Neural progenitor cell (in vitro differentiated cells): ENCODE measurements around the gene DYNLT4. TPM values are rescaled to one million over a fixed set of nuclear protein-coding genes. Genes with fewer than 3 reads are reported as not detected.

Experiments used
- DNase-seq: peaks from one replicate; pipeline ENCODE4 v3.0.0-alpha.2; 2016; ENCODE audit warnings: low spot score
- H2AFZ ChIP-seq: fragments of 200-600 bp; sonication (generic); replicated peaks from 2 replicates; pipeline ENCODE4 v1.6.1; 2016; ENCODE audit warnings: antibody characterized with exemption
- H3F3A ChIP-seq: fragments of 200-600 bp; sonication (generic); 2 replicates; pipeline ENCODE4 v1.6.1; 2016; ENCODE audit warnings: antibody characterized with exemption, low read depth
- H3K27ac ChIP-seq: fragments of 200-600 bp; sonication (generic); 2 replicates; pipeline ENCODE4 v1.5.1; 2016; ENCODE audit warnings: mild to moderate bottlenecking
- H3K27me3 ChIP-seq: fragments of 200-600 bp; sonication (generic); 2 replicates; pipeline ENCODE4 v1.6.1; 2016; ENCODE audit warnings: mild to moderate bottlenecking, moderate library complexity
- H3K36me3 ChIP-seq: fragments of 200-600 bp; sonication (generic); 2 replicates; pipeline ENCODE4 v1.5.1; 2016
- H3K4me1 ChIP-seq: fragments of 200-600 bp; sonication (generic); 2 replicates; pipeline ENCODE4 v1.6.1; 2016; ENCODE audit warnings: mixed run types
- H3K4me2 ChIP-seq: fragments of 200-600 bp; sonication (generic); 2 replicates; pipeline ENCODE4 v1.6.1; 2016
- H3K4me3 ChIP-seq: fragments of 200-600 bp; sonication (generic); 2 replicates; pipeline ENCODE4 v1.5.1; 2016
- H3K79me2 ChIP-seq: fragments of 200-600 bp; sonication (generic); 2 replicates; pipeline ENCODE4 v1.6.1; 2016; ENCODE audit warnings: low read depth
- H3K9ac ChIP-seq: fragments of 200-600 bp; sonication (generic); 2 replicates; pipeline ENCODE4 v1.6.1; 2016
- H3K9me3 ChIP-seq: fragments of 200-600 bp; sonication (generic); 2 replicates; pipeline ENCODE4 v1.5.1; 2016; ENCODE audit warnings: low read depth
- H4K20me1 ChIP-seq: fragments of 200-600 bp; sonication (generic); 2 replicates; pipeline ENCODE4 v1.6.1; 2016; ENCODE audit warnings: low read depth
- H3K27ac Mint-ChIP-seq: 3 replicates; pipeline ENCODE4 v1.8.0; 2021; ENCODE audit warnings: mixed read lengths
- H3K27me3 Mint-ChIP-seq: 2 replicates; pipeline ENCODE4 v1.8.0; 2022; ENCODE audit warnings: low read depth, mild to moderate bottlenecking, inconsistent platforms, moderate library complexity, mixed read lengths; ENCODE audit not compliant: insufficient read depth
- H3K36me3 Mint-ChIP-seq: 3 replicates; pipeline ENCODE4 v1.8.0; 2021; ENCODE audit warnings: mixed read lengths
- H3K4me1 Mint-ChIP-seq: 3 replicates; pipeline ENCODE4 v1.8.0; 2021; ENCODE audit warnings: mixed read lengths
- H3K4me3 Mint-ChIP-seq: 3 replicates; pipeline ENCODE4 v1.8.0; 2021; ENCODE audit warnings: mild to moderate bottlenecking, moderate library complexity, mixed read lengths
- H3K9me3 Mint-ChIP-seq: 3 replicates; pipeline ENCODE4 v1.8.0; 2020; ENCODE audit warnings: mixed read lengths
- EZH2 ChIP-seq: fragments of 200-600 bp; sonication (generic); IDR thresholded peaks from 2 replicates; pipeline ENCODE4 v1.6.1; 2017; ENCODE audit warnings: antibody characterized with exemption, mild to moderate bottlenecking, moderate library complexity
- EZH2phosphoT487 ChIP-seq: fragments of 200-600 bp; sonication (generic); IDR thresholded peaks from 2 replicates; pipeline ENCODE4 v1.6.1; 2017; ENCODE audit warnings: antibody characterized with exemption
- total RNA-seq: library from RNA; depleted of rRNA; stranded (reverse); fragments of >200 nt; gene quantifications from 2 replicates; pipeline ENCODE4 v1.2.3, GENCODE V29; 2015; ENCODE audit warnings: low replicate concordance
- TF ChIP-seq, protein P1 (sequence below): fragments of 200-600 bp; sonication (generic); IDR thresholded peaks from 2 replicates; pipeline ENCODE4 v1.5.1; 2017; ENCODE audit warnings: antibody characterized with exemption, mild to moderate bottlenecking

The DYNLT4 gene
- total RNA-seq, 1 donor from 2014 or later = not detected

DNA sequence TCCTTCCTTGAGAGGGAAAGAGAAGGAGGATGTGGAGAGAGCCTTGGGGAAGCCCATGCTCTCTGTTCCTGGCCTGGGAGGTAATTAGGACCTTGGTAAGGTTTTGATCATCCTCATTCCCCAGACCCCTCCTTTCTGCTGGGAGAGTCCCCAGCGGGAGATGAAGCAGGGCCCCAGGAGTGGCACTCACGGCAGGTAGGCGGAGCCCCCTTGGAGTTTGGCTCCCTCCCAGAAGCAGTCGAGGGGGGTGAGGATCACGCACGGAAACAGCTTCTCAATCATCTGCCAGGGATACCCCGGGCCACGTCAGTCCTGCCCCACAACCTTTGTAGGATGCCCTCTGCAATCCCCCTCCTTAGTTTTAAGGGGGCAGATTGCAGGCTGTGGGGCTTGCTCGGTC lies 24.4 kb upstream of the DYNLT4 start:
- Histone ChIP-seq H4K20me1 (no peaks in the 10 kb centered on the region), H3K4me1 (peaks cover 9% of the 10 kb centered on the region), H3K36me3 (no peaks in the 10 kb centered on the region), H3K9ac (no peak overlapping the region), H3K4me2 (peak overlapping the region; percentile 4), H3K9me3 (no peaks in the 10 kb centered on the region), H3K27ac (no peak overlapping the region), H2AFZ (peak overlapping the region; percentile 70), H3K4me3 (no peak overlapping the region), H3F3A (peaks cover 4% of the 10 kb centered on the region), H3K79me2 (no peaks in the 10 kb centered on the region), H3K27me3 (no peaks in the 10 kb centered on the region)
- Mint-ChIP-seq H3K36me3 (no peaks in the 10 kb centered on the region), H3K27ac (no peak overlapping the region), H3K27me3 (peaks cover 8% of the 10 kb centered on the region), H3K4me3 (no peak overlapping the region), H3K9me3 (no peaks in the 10 kb centered on the region), H3K4me1 (peaks cover 9% of the 10 kb centered on the region)
- DNase-seq = no peak
- TF ChIP-seq EZH2phosphoT487 (no peak), EZH2 (no peak)
- TF ChIP-seq, protein P1, sequence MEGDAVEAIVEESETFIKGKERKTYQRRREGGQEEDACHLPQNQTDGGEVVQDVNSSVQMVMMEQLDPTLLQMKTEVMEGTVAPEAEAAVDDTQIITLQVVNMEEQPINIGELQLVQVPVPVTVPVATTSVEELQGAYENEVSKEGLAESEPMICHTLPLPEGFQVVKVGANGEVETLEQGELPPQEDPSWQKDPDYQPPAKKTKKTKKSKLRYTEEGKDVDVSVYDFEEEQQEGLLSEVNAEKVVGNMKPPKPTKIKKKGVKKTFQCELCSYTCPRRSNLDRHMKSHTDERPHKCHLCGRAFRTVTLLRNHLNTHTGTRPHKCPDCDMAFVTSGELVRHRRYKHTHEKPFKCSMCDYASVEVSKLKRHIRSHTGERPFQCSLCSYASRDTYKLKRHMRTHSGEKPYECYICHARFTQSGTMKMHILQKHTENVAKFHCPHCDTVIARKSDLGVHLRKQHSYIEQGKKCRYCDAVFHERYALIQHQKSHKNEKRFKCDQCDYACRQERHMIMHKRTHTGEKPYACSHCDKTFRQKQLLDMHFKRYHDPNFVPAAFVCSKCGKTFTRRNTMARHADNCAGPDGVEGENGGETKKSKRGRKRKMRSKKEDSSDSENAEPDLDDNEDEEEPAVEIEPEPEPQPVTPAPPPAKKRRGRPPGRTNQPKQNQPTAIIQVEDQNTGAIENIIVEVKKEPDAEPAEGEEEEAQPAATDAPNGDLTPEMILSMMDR = no peak

DNA sequence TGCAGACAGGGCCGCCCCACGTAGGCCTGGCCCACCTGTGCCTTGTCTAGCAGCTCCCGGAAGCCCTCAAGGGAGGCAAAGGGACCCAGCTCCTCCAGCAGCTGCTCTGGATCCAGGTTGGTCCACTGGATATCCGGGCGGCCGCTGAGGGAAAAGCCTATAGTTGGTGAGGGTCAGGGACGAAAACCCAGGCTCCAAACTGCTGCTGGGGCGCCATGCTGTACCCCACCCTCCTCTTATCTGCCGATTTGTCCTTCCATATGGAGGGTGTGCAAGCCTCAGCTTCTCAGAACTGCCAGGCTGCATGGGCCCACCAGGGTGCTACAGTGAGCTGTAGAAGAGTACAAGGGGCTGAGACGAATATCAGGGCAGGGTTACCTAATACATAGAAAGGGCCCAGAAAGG lies 23.8 kb upstream of the DYNLT4 start:
- Histone ChIP-seq H3K4me3 (no peak overlapping the region), H2AFZ (peak overlapping the region; percentile 70), H3K9me3 (no peaks in the 10 kb centered on the region), H3F3A (peaks cover 4% of the 10 kb centered on the region), H3K79me2 (no peaks in the 10 kb centered on the region), H3K4me1 (peaks cover 9% of the 10 kb centered on the region), H3K4me2 (peak overlapping the region; percentile 4), H3K36me3 (no peaks in the 10 kb centered on the region), H4K20me1 (no peaks in the 10 kb centered on the region), H3K27me3 (no peaks in the 10 kb centered on the region), H3K9ac (no peak overlapping the region), H3K27ac (no peak overlapping the region)
- Mint-ChIP-seq H3K36me3 (no peaks in the 10 kb centered on the region), H3K9me3 (no peaks in the 10 kb centered on the region), H3K4me3 (no peak overlapping the region), H3K4me1 (peaks cover 6% of the 10 kb centered on the region), H3K27ac (no peak overlapping the region), H3K27me3 (peaks cover 7% of the 10 kb centered on the region)
- TF ChIP-seq EZH2phosphoT487 = no peak
- TF ChIP-seq, protein P1 = no peak
- TF ChIP-seq EZH2 = no peak
- DNase-seq = no peak

DNA sequence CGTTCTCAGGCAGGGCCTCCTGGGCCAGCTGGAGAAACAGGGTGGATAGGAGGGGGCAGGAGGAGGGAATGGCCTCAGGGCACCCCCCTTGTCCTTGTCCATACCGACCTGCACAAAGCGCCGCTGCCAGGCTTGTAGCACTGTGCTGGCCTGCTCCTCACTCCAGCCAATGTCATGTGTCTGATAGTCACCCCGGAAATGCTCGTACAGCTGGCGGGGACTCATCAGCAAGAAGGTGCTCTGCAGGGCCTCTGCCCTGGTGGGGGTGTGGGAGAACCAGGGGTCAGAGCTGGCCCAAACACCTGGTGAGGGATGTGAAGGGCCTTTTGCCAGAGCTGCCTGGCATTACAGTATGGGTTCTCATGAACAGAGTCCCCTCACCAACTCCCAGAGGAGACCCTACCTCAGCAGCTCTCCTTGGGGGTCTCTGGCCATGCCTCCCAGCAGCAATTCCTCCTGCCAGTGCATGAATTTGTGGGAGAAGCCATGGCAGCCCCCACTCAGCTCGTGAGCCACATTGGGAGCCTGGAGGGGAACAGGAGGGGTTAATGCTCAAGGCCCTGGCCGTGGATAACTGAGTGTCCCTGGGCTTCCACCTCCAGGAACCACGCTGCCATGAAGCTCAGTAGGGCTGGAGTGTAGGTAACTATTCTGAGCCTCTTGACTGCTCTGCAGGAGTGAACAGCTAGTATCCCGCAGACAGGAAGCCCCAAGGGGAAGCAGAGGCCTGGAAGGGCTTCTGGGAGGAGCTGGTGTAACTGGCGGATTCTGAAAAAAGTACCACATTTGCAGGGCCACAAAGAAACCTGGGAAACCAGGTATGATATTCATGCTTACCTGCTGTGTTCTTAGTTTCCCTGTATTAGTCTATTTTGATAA lies 22.6 kb upstream of the DYNLT4 start:
- no peaks in the 10 kb centered on the region for H3K9me3 ChIP-seq
- Mint-ChIP-seq H3K27me3 (peaks cover 7% of the 10 kb centered on the region), H3K27ac (no peak overlapping the region), H3K9me3 (no peaks in the 10 kb centered on the region), H3K4me1 (peaks cover 3% of the 10 kb centered on the region), H3K36me3 (no peaks in the 10 kb centered on the region), H3K4me3 (no peak overlapping the region)
- H3K27me3 ChIP-seq = no peaks in the 10 kb centered on the region
- peaks cover 9% of the 10 kb centered on the region for H3K4me1 ChIP-seq
- no peak overlapping the region for H3K4me3 ChIP-seq
- H3K36me3 ChIP-seq = no peaks in the 10 kb centered on the region
- no peaks in the 10 kb centered on the region for H3K79me2 ChIP-seq
- peaks cover 4% of the 10 kb centered on the region for H3F3A ChIP-seq
- no peak overlapping the region for H3K27ac ChIP-seq
- TF ChIP-seq EZH2phosphoT487 = no peak
- TF ChIP-seq EZH2 = no peak
- TF ChIP-seq, protein P1 = no peak
- H2AFZ ChIP-seq = no peak overlapping the region
- DNase-seq = no peak
- H4K20me1 ChIP-seq = no peaks in the 10 kb centered on the region
- H3K4me2 ChIP-seq = no peak overlapping the region
- no peak overlapping the region for H3K9ac ChIP-seq
